T-cell (primary cell): ENCODE measurements around the gene ZFHX3. TPM values are rescaled to one million over a fixed set of nuclear protein-coding genes. Genes with fewer than 3 reads are reported as not detected.

Source experiments
- ATAC-seq, 4 experiments: fragments of 200-7000 bp in 3 of 4; fragments of 150-1000 bp in 1 of 4; cut with Tn5 transposase; replicated peaks in 1 of 4; 1 replicate in 3 of 4; 2 replicates in 1 of 4; pipeline ENCODE4 v1.10.0; 2021; ENCODE audit warnings: moderate library complexity in 3 of 4, mild to moderate bottlenecking in 2 of 4, moderate number of reproducible peaks in 1 of 4
- CTCF ChIA-PET, 2 donors: fragments of 300-600 bp; sonication (Branson Sonifier 250); formaldehyde crosslinking; loops; one replicate each; lab custom pipeline; 2022; ENCODE audit warnings: antibody characterized with exemption in 2 of 2; lab: Charles Lee
- POLR2A ChIA-PET, 2 donors: fragments of 300-600 bp; sonication (Branson Sonifier 250); formaldehyde crosslinking; loops; one replicate each; lab custom pipeline; 2022; ENCODE audit warnings: antibody characterized with exemption in 2 of 2; lab: Charles Lee
- DNase-seq, 35 experiments: peaks; one replicate each; pipeline versions ENCODE4 v3.0.0 to v3.0.0-alpha.2; 2013 to 2023
- H3K27ac ChIP-seq: one replicate; pipeline ENCODE4 v1.5.1; 2013; ENCODE audit warnings: low read length
- H3K27me3 ChIP-seq, 2 experiments: replicated peaks in 1 of 2; 1 replicate in 1 of 2; 2 replicates in 1 of 2; pipeline versions ENCODE4 v1.6.1 to v1.7.0; 2013; ENCODE audit warnings: low read length in 1 of 2, mixed read lengths in 1 of 2; ENCODE audit not compliant: control insufficient read depth in 2 of 2, insufficient read depth in 2 of 2; ENCODE audit errors: extremely low read depth in 1 of 2
- H3K36me3 ChIP-seq, 2 donors: 1 replicate in 1 of 2; 2 replicates in 1 of 2; pipeline versions ENCODE4 v1.6.1 to v1.7.0; 2013; ENCODE audit warnings: low read length in 1 of 2; ENCODE audit not compliant: control insufficient read depth in 2 of 2, insufficient read depth in 1 of 2; ENCODE audit errors: extremely low read depth in 1 of 2
- H3K4me1 ChIP-seq, 2 experiments: 1 replicate in 1 of 2; 2 replicates in 1 of 2; pipeline versions ENCODE4 v1.6.1 to v1.7.0; 2013; ENCODE audit warnings: low read length in 2 of 2, mixed read lengths in 1 of 2; ENCODE audit not compliant: insufficient read depth in 2 of 2, control insufficient read depth in 1 of 2; ENCODE audit errors: extremely low read depth in 1 of 2
- H3K4me3 ChIP-seq, 2 donors: 1 replicate in 1 of 2; 2 replicates in 1 of 2; pipeline versions ENCODE4 v1.5.1 to v1.7.0; 2013; ENCODE audit warnings: mild to moderate bottlenecking in 2 of 2, low read length in 1 of 2, moderate library complexity in 1 of 2; ENCODE audit not compliant: control insufficient read depth in 1 of 2; ENCODE audit errors: extremely low read depth in 1 of 2
- H3K9me3 ChIP-seq: 2 replicates; pipeline ENCODE4 v1.7.0; 2013
- H3K27ac Mint-ChIP-seq, 2 donors: one replicate each; pipeline ENCODE4 v1.8.0; 2020 to 2021; ENCODE audit warnings: mild to moderate bottlenecking in 2 of 2, mixed read lengths in 2 of 2
- H3K27me3 Mint-ChIP-seq, 2 donors: one replicate each; pipeline ENCODE4 v1.8.0; 2021 to 2022; ENCODE audit warnings: mixed read lengths in 2 of 2
- H3K36me3 Mint-ChIP-seq: one replicate; pipeline ENCODE4 v1.8.0; 2021; ENCODE audit warnings: mixed read lengths
- H3K4me1 Mint-ChIP-seq, 3 donors: one replicate each; pipeline ENCODE4 v1.8.0; 2020 to 2022; ENCODE audit warnings: mixed read lengths in 3 of 3, mild to moderate bottlenecking in 1 of 3
- H3K4me3 Mint-ChIP-seq, 3 donors: one replicate each; pipeline ENCODE4 v1.8.0; 2020 to 2022; ENCODE audit warnings: mild to moderate bottlenecking in 3 of 3, mixed read lengths in 3 of 3, moderate library complexity in 3 of 3
- H3K9me3 Mint-ChIP-seq, 3 donors: one replicate each; pipeline ENCODE4 v1.8.0; 2020 to 2022; ENCODE audit warnings: mixed read lengths in 3 of 3
- WGBS: methylation state at CpG from one replicate; pipeline ENCODE4 v1.1.5; 2013; ENCODE audit warnings: missing lambda C conversion rate; ENCODE audit not compliant: insufficient coverage; 5-methylcytosine and 5-hydroxymethylcytosine counted together
- total RNA-seq, 35 experiments: library from RNA in 6 of 35; stranded (reverse) in 6 of 35; fragments of 120-200 nt in 1 of 35; gene quantifications; one replicate each; pipeline versions ENCODE4 v1.2.1 to v1.2.4 and lab custom pipeline; 2013 to 2026

Gene ZFHX3
- total RNA-seq, 5 donors from 2014 or later (not counting 1 experiment from before 2014, with no cell fraction given): 0.35 to 2.1 (median 1.0) TPM

- H3K27me3 ChIP-seq: peaks cover 0 to 23% of the 10 kb centered on the region in 2 experiments
- Mint-ChIP-seq H3K27me3 (peaks cover 12 to 24% of the 10 kb centered on the region in 2 donors), H3K36me3 (no peaks in the 10 kb centered on the region), H3K4me3 (no peak overlapping the region), H3K27ac (no peak overlapping the region), H3K4me1 (peaks cover 13 to 23% (median 16%) of the 10 kb centered on the region in 3 donors), H3K9me3 (no peaks in the 10 kb centered on the region)
- ATAC-seq (no peak), DNase-seq (no peak)
- H3K27ac ChIP-seq: no peak overlapping the region
- POLR2A ChIA-PET: interaction anchor here in 1 of 2 donors (0.7 kb wide), 1 partner anchor 1186 kb away, joined by 3 read pairs; no protein-coding TSS in a partner anchor
- WGBS: no CpG with 5 or more reads among the region's 2 CpGs
- no peaks in the 10 kb centered on the region for H3K36me3 ChIP-seq
- no peaks in the 10 kb centered on the region for H3K9me3 ChIP-seq
- CTCF ChIA-PET: no interaction called here
- peaks cover 0 to 17% of the 10 kb centered on the region in 2 experiments for H3K4me1 ChIP-seq
- no peak overlapping the region for H3K4me3 ChIP-seq
These were observed 262.8 kb downstream of the ZFHX3 start for GRCh38 chr16:72785171-72785570.

- H3K36me3 ChIP-seq: no peaks in the 10 kb centered on the region
- WGBS: no CpG with 5 or more reads among the region's 4 CpGs
- peaks cover 13 to 17% (median 16%) of the 10 kb centered on the region in 3 donors for H3K4me1 Mint-ChIP-seq
- POLR2A ChIA-PET: interaction anchor here (0.5 to 0.7 kb wide), 2 partner anchors 352 to 394 kb away, joined by 4 to 8 read pairs; no protein-coding TSS in a partner anchor
- no peak overlapping the region for H3K27ac ChIP-seq
- H3K36me3 Mint-ChIP-seq: no peaks in the 10 kb centered on the region
- H3K27me3 ChIP-seq: peaks cover 0 to 19% of the 10 kb centered on the region in 2 experiments
- ATAC-seq: no peak
- CTCF ChIA-PET: interaction anchor here in 1 of 2 donors (0.6 kb wide), 1 partner anchor 339 kb away, joined by 3 read pairs; no protein-coding TSS in a partner anchor
- H3K4me1 ChIP-seq: peaks cover 0 to 17% of the 10 kb centered on the region in 2 experiments
- H3K4me3 Mint-ChIP-seq: no peak overlapping the region
- peaks cover 7 to 24% of the 10 kb centered on the region in 2 donors for H3K27me3 Mint-ChIP-seq
- no peak overlapping the region for H3K27ac Mint-ChIP-seq
- H3K4me3 ChIP-seq: no peak overlapping the region
- no peak for DNase-seq
- no peaks in the 10 kb centered on the region for H3K9me3 ChIP-seq
- H3K9me3 Mint-ChIP-seq: no peaks in the 10 kb centered on the region
These were observed 264.1 kb downstream of the ZFHX3 start for GRCh38 chr16:72783716-72784318.

GRCh38 chr16:72769876-72770275 lies 278.1 kb downstream of the ZFHX3 start:
- DNase-seq (no peak), ATAC-seq (no peak)
- no peaks in the 10 kb centered on the region for H3K4me1 ChIP-seq
- WGBS: no CpG with 5 or more reads among the region's 1 CpG
- no peaks in the 10 kb centered on the region for H3K27me3 Mint-ChIP-seq
- H3K27ac ChIP-seq: no peak overlapping the region
- no peak overlapping the region for H3K4me3 ChIP-seq
- H3K9me3 Mint-ChIP-seq: peaks cover 0 to 14% (median 12%) of the 10 kb centered on the region in 3 donors
- no peaks in the 10 kb centered on the region for H3K36me3 Mint-ChIP-seq
- peaks cover 3 to 6% (median 5%) of the 10 kb centered on the region in 3 donors for H3K4me1 Mint-ChIP-seq
- H3K9me3 ChIP-seq: no peaks in the 10 kb centered on the region
- H3K4me3 Mint-ChIP-seq: no peak overlapping the region
- ChIA-PET POLR2A (no interaction called here), CTCF (no interaction called here)
- no peaks in the 10 kb centered on the region for H3K36me3 ChIP-seq
- H3K27ac Mint-ChIP-seq: no peak overlapping the region
- H3K27me3 ChIP-seq: no peaks in the 10 kb centered on the region

GRCh38 chr16:72768591-72768990 lies 279.3 kb downstream of the ZFHX3 start:
- H3K4me3 ChIP-seq: no peak overlapping the region
- H3K27ac ChIP-seq: no peak overlapping the region
- H3K4me1 ChIP-seq: no peaks in the 10 kb centered on the region
- peaks cover 3 to 6% (median 5%) of the 10 kb centered on the region in 3 donors for H3K4me1 Mint-ChIP-seq
- no peak overlapping the region for H3K27ac Mint-ChIP-seq
- ATAC-seq (peak in 1 of 4 experiments; percentile 66), DNase-seq (no peak)
- H3K9me3 ChIP-seq: no peaks in the 10 kb centered on the region
- ChIA-PET POLR2A (interaction anchor here in 1 of 2 donors (0.7 kb wide), 1 partner anchor 270 kb away, joined by 4 read pairs; no protein-coding TSS in a partner anchor), CTCF (no interaction called here)
- no peaks in the 10 kb centered on the region for H3K36me3 Mint-ChIP-seq
- H3K9me3 Mint-ChIP-seq: peaks cover 0 to 14% (median 12%) of the 10 kb centered on the region in 3 donors
- H3K36me3 ChIP-seq: no peaks in the 10 kb centered on the region
- H3K4me3 Mint-ChIP-seq: no peak overlapping the region
- H3K27me3 Mint-ChIP-seq: no peaks in the 10 kb centered on the region
- WGBS: 62% methylated on average over 4 of the region's 5 CpGs
- H3K27me3 ChIP-seq: no peaks in the 10 kb centered on the region

GRCh38 chr16:72766506-72766905 lies 281.4 kb downstream of the ZFHX3 start:
- H3K27me3 Mint-ChIP-seq: no peaks in the 10 kb centered on the region
- POLR2A ChIA-PET: no interaction called here
- Histone ChIP-seq H3K27me3 (no peaks in the 10 kb centered on the region), H3K27ac (no peak overlapping the region), H3K36me3 (no peaks in the 10 kb centered on the region), H3K9me3 (no peaks in the 10 kb centered on the region), H3K4me3 (no peak overlapping the region), H3K4me1 (no peaks in the 10 kb centered on the region)
- peaks cover 0 to 11% (median 9%) of the 10 kb centered on the region in 3 donors for H3K9me3 Mint-ChIP-seq
- no CpG with 5 or more reads among the region's 2 CpGs for WGBS
- DNase-seq (no peak), ATAC-seq (no peak)
- H3K27ac Mint-ChIP-seq: no peak overlapping the region
- no peak overlapping the region for H3K4me3 Mint-ChIP-seq
- peaks cover 2% of the 10 kb centered on the region for H3K36me3 Mint-ChIP-seq
- peaks cover 3 to 6% (median 5%) of the 10 kb centered on the region in 3 donors for H3K4me1 Mint-ChIP-seq
- CTCF ChIA-PET: interaction anchor here in 1 of 2 donors (0.7 kb wide), 1 partner anchor 9 kb away, joined by 3 read pairs; no protein-coding TSS in a partner anchor

GRCh38 chr16:72764015-72764654 lies 283.8 kb downstream of the ZFHX3 start:
- ATAC-seq (no peak), DNase-seq (no peak)
- Histone ChIP-seq H3K4me1 (no peaks in the 10 kb centered on the region), H3K27ac (no peak overlapping the region), H3K4me3 (no peak overlapping the region), H3K36me3 (no peaks in the 10 kb centered on the region), H3K27me3 (no peaks in the 10 kb centered on the region), H3K9me3 (no peaks in the 10 kb centered on the region)
- Mint-ChIP-seq H3K27ac (no peak overlapping the region), H3K9me3 (no peaks in the 10 kb centered on the region), H3K4me1 (peaks cover 3 to 6% (median 3%) of the 10 kb centered on the region in 3 donors), H3K4me3 (no peak overlapping the region), H3K36me3 (peaks cover 6% of the 10 kb centered on the region), H3K27me3 (no peaks in the 10 kb centered on the region)
- ChIA-PET POLR2A (no interaction called here), CTCF (no interaction called here)
- WGBS: 96% methylated on average over 6 of the region's 8 CpGs
